HUES48 (cell line): ENCODE data around the gene SNAPC2.
A peak's percentile ranks its signal among the peaks of the same experiment; 100 is the strongest.

Experiments used
- H3K27ac ChIP-seq: one replicate; pipeline ENCODE4 v1.7.0; 2013; ENCODE audit warnings: low read depth, low read length, inconsistent platforms
- H3K27me3 ChIP-seq: 2 replicates; pipeline ENCODE4 v1.6.1; 2013; ENCODE audit warnings: mild to moderate bottlenecking, low read length; ENCODE audit not compliant: control insufficient read depth, insufficient read depth
- H3K36me3 ChIP-seq: 2 replicates; pipeline ENCODE4 v1.6.1; 2013; ENCODE audit warnings: low read length; ENCODE audit not compliant: control insufficient read depth, insufficient read depth
- H3K4me1 ChIP-seq: 2 replicates; pipeline ENCODE4 v1.6.1; 2013; ENCODE audit warnings: mild to moderate bottlenecking, low read length; ENCODE audit not compliant: control insufficient read depth, insufficient read depth
- H3K4me3 ChIP-seq: 2 replicates; pipeline ENCODE4 v1.5.1; 2013; ENCODE audit warnings: mild to moderate bottlenecking, low read depth, low read length
- H3K9ac ChIP-seq: 2 replicates; pipeline ENCODE4 v1.6.1; 2013; ENCODE audit warnings: mild to moderate bottlenecking, low read depth, low read length, moderate library complexity
- H3K9me3 ChIP-seq: 2 replicates; pipeline ENCODE4 v1.6.1; 2013; ENCODE audit warnings: low read length; ENCODE audit not compliant: control insufficient read depth, insufficient read depth

Gene SNAPC2

GRCh38 chr19:7930765-7931164 is 10.6 kb downstream of the SNAPC2 start:
- Histone ChIP-seq H3K27me3 (no peaks in the 10 kb centered on the region), H3K4me1 (peaks cover 3% of the 10 kb centered on the region; the same call in 1 of the 2 replicates), H3K4me3 (no peak overlapping the region), H3K36me3 (peaks cover 58% of the 10 kb centered on the region), H3K27ac (no peak overlapping the region), H3K9me3 (no peaks in the 10 kb centered on the region), H3K9ac (no peak overlapping the region)

GRCh38 chr19:7931221-7932061 is 11.3 kb downstream of the SNAPC2 start:
- Histone ChIP-seq H3K36me3 (peaks cover 65% of the 10 kb centered on the region), H3K9me3 (no peaks in the 10 kb centered on the region), H3K9ac (no peak overlapping the region), H3K4me3 (no peak overlapping the region), H3K27ac (no peak overlapping the region), H3K4me1 (no peaks in the 10 kb centered on the region; the same call in 1 of the 2 replicates), H3K27me3 (no peaks in the 10 kb centered on the region)

DNA sequence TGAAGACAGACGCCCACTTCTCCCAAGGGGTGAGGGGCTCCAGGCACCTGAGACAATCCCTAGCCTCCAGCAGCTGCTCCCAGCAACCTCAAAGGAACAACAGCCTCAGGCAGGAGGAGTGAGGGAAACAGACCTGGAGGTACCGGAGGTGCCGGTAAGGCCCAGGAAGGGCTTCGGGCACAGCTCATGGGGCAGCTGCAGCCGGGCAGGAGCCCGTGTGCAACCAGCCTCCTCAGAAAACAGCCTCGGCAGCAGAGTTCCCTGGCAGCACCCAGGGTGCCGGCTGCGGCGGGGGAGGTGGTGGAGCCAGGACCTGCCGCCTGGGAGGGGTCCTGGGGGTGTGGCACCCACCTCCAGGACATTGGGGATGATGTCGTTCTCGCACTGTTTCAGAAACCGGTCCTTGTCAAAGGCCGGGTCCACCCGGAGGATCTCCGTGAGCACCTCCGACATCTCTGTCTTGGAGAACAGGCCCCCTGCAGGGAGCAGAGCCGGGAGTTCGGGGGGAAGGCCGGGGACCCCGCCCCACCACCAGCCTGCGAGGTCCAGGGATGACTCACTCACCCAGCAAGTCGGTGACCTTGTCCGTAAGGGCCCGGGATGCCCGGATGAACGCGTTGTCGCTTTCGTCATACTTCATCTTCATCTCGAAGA is 12.3 kb downstream of the SNAPC2 start:
- no peak overlapping the region for H3K9ac ChIP-seq
- H3K27ac ChIP-seq, result no peak overlapping the region
- H3K9me3 ChIP-seq, result no peaks in the 10 kb centered on the region
- no peaks in the 10 kb centered on the region; the same call in 1 of the 2 replicates for H3K4me1 ChIP-seq
- H3K4me3 ChIP-seq, result no peak overlapping the region
- H3K27me3 ChIP-seq, result no peaks in the 10 kb centered on the region
- peaks cover 74% of the 10 kb centered on the region for H3K36me3 ChIP-seq

DNA sequence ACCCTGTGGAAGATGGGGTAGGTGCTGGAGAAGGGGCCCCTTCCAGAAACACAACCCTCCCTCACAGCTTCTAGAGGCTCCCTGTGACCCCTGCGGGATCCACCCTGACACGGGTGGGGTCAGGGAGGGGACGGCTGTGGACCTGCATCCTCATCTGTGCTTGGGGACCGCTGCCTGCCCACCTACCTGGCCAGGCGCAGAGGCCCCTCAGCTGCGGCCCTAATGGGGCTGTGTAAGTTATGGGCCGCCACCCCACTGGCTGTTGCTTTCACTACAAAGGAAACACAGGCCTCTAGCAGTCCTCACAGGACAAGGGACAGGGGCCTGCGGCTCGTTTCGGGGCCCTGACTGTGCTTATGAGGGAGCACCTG is 12.8 kb downstream of the SNAPC2 start:
- Histone ChIP-seq H3K36me3 (peaks cover 80% of the 10 kb centered on the region), H3K4me1 (no peaks in the 10 kb centered on the region; the same call in 1 of the 2 replicates), H3K4me3 (no peak overlapping the region), H3K27me3 (no peaks in the 10 kb centered on the region), H3K27ac (no peak overlapping the region), H3K9me3 (no peaks in the 10 kb centered on the region), H3K9ac (no peak overlapping the region)

- H3K36me3 ChIP-seq, result peaks cover 84% of the 10 kb centered on the region
- H3K27ac ChIP-seq, result no peak overlapping the region
- H3K4me1 ChIP-seq, result no peaks in the 10 kb centered on the region; the same call in 1 of the 2 replicates
Measured at GRCh38 chr19:7933411-7933810, 13.3 kb downstream of the SNAPC2 start.

DNA sequence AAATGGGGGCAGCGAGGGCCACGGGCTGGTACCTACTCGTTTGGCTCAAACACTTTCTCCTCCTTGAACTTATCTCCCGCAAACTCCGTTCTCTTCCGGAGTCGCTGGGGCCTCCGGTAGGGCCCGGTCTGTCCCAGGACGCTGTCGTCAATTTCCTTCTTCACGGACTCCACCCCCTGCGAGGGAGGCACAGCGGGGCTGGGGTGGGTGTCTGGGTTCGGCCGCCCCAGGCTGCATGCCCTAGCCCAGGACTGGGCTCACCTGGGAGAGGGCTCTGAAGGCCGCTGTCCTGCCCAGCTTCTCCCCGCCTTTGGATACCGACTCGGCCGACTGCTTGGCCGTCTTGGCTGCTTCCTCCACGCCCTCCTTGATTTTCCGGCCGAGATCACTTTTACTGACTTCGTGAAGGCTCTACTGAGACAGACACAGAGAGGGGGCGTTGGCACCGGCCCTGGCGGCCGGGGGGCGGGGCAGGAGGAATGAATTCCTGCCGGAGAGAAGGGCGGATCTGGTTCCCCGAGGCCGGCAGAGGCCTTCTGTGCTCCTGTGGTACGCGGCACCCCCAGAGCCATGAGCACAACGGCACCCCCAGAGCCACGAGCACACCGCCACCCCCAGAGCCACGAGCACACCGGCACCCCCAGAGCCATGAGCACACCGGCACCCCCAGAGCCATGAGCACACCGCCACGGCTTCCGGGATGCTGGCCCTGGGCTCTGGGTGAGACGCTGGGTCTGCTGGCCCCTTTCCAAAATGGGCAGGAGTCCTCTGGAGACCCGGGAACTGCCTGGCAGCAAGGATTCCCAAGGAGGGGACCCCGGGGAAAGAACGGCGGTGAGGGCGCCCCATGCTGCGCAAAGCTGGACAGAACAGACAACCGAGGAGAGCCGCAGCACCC is 13.9 kb downstream of the SNAPC2 start:
- no peak overlapping the region for H3K9ac ChIP-seq
- no peaks in the 10 kb centered on the region for H3K9me3 ChIP-seq
- H3K27me3 ChIP-seq, result no peaks in the 10 kb centered on the region
- peaks cover 89% of the 10 kb centered on the region for H3K36me3 ChIP-seq
- no peak overlapping the region for H3K4me3 ChIP-seq
- H3K27ac ChIP-seq, result no peak overlapping the region
- no peaks in the 10 kb centered on the region; the same call in 1 of the 2 replicates for H3K4me1 ChIP-seq

More at GRCh38 chr19:7933411-7933810, 13.3 kb downstream of the SNAPC2 start:
- Histone ChIP-seq H3K4me3 (no peak overlapping the region), H3K9ac (no peak overlapping the region), H3K9me3 (no peaks in the 10 kb centered on the region), H3K27me3 (no peaks in the 10 kb centered on the region)

GRCh38 chr19:7934766-7935165 is 14.6 kb downstream of the SNAPC2 start:
- Histone ChIP-seq H3K36me3 (peaks cover 90% of the 10 kb centered on the region), H3K27ac (no peak overlapping the region), H3K4me3 (no peak overlapping the region), H3K4me1 (no peaks in the 10 kb centered on the region), H3K27me3 (no peaks in the 10 kb centered on the region), H3K9me3 (no peaks in the 10 kb centered on the region), H3K9ac (no peak overlapping the region)

DNA sequence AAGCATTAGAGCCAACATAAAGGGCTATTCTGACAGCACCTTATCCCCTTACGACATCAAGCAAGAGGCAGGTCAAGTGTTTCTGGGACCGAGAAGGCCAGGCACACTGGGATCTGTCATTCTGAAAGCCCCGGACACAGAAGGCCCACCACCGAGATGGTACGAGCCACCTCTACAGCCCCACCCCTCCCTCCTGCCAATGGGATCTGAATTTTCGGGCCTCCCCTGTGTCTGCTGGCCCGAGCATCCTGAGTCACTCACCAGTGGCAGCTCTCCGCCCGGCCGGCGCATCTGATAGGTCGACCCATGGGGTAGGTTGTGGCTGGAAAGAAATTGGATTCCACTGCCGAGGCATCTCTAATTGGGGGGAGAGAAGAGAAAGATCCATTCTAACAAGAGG is 20.7 kb downstream of the SNAPC2 start:
- peaks cover 49% of the 10 kb centered on the region for H3K36me3 ChIP-seq

DNA sequence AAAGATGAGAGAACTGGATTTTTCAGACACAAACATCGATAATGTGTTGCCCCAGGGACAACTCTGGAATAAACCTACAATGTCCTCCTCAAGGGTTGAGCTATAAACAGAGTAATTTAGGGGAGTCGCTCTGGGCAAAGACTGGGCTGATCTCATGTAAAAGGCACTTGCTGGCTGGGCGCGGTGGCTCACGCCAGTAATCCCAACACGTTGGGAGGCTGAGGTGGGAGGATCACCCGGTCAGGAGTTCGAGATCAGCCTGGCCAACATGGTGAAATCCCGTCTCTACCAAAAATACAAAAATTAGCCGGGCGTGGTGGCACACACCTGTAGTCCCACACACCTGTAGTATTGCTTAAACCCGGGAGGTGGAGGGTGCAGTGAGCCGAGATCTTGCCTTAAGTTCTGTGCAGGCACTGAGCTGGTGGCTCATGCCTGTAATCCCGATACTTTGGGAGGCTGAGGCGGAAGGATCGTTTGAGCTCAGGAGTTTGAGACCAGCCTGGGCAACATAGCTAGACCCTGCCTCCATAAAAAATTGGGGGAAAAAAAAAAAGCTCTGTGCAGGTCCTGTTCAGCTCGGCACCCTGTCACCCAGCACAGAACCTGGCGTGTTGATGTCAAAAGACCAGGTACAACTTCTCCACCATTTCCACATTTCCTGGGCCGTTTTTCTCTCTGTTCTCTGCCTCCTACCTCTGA is 21.9 kb downstream of the SNAPC2 start:
- Histone ChIP-seq H3K27ac (no peak overlapping the region), H3K9ac (no peak overlapping the region), H3K9me3 (no peaks in the 10 kb centered on the region), H3K27me3 (no peaks in the 10 kb centered on the region), H3K36me3 (peaks cover 37% of the 10 kb centered on the region), H3K4me1 (no peaks in the 10 kb centered on the region), H3K4me3 (peak overlapping the region; percentile 79)

More for the DNA sequence above, 20.7 kb downstream of the SNAPC2 start:
- no peak overlapping the region for H3K9ac ChIP-seq
- no peaks in the 10 kb centered on the region for H3K4me1 ChIP-seq
- no peaks in the 10 kb centered on the region for H3K9me3 ChIP-seq
- no peaks in the 10 kb centered on the region for H3K27me3 ChIP-seq
- H3K4me3 ChIP-seq, result no peak overlapping the region
- H3K27ac ChIP-seq, result no peak overlapping the region

DNA sequence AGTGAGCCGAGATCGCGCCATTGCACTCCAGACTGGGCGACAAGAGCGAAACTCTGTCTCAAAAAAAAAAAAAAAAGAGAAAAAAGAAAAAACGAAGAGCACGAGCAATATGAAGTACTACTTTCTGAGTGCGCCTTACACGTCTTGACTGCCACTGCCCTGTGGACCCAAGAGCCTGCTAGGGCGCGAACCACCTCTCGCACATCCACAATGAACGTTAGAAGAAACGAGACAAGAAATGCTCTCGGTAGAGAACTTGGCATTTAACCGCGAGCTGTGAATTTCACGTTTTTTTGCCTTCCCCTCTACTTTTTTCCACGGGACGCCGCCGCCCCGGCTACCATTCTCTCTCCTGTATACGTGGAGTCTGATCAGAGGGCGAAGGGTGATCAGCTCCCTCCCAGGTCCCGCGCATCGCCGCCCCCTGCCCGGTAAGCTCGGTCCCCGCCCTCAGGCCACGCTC is 22.9 kb downstream of the SNAPC2 start:
- peaks cover 27% of the 10 kb centered on the region for H3K36me3 ChIP-seq
- no peaks in the 10 kb centered on the region for H3K9me3 ChIP-seq
- H3K27me3 ChIP-seq, result no peaks in the 10 kb centered on the region
- peak overlapping the region; percentile 79 for H3K4me3 ChIP-seq
- peak overlapping the region; percentile 96 for H3K9ac ChIP-seq
- H3K4me1 ChIP-seq, result no peaks in the 10 kb centered on the region
- peak overlapping the region; percentile 96 for H3K27ac ChIP-seq
